Ecto neural progenitor cell (in vitro differentiated cells): ENCODE measurements around the gene MYO18A.

Experiments
- DNase-seq: peaks from one replicate; pipeline ENCODE4 v3.0.0-alpha.2; 2018; ENCODE audit warnings: low spot score

MYO18A gene

GRCh38 chr17:29024316-29024952 is 155.8 kb downstream of the MYO18A start:
- DNase-seq: no peak

- DNase-seq: no peak
Measured at GRCh38 chr17:29022074-29022473, 158.1 kb downstream of the MYO18A start.

DNA sequence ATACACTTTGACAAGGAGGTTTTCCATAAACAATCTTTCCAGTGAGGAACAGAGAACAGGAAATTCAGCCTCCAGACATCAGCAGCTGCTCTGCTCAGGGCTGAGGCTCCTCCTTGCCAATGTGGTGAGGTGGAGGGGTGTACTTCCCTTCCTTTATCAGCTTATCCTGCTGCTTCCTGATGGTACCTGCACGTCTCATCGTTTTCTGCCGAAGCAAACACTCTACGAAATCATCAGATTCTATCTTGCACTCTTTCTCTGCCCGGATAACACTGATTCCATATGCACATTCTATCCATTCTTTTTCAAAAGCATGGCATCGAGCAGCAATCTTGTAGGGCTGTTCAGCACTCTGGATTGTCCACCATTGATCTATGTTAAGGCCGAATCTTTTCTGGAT is 159.0 kb downstream of the MYO18A start:
- DNase-seq: no peak
